Activated CD4-positive, alpha-beta T cell treated with anti-CD3 and anti-CD28 coated beads, Interleukin-2, amount 10 ng/mL, durations not matched to agents 24 days and 14 days (primary cell): Measurements from ENCODE around the gene TBC1D20. TPM values are rescaled to one million over a fixed set of nuclear protein-coding genes. Genes with fewer than 3 reads are reported as not detected.

ENCODE experiments used
- DNase-seq: peaks from one replicate; pipeline ENCODE4 v3.0.0; 2022
- H3K27ac Mint-ChIP-seq: one replicate; pipeline ENCODE4 v1.8.0; 2022; ENCODE audit warnings: mild to moderate bottlenecking, mixed read lengths
- H3K27me3 Mint-ChIP-seq: one replicate; pipeline ENCODE4 v1.8.0; 2022; ENCODE audit warnings: mixed read lengths
- H3K36me3 Mint-ChIP-seq: one replicate; pipeline ENCODE4 v1.8.0; 2022; ENCODE audit warnings: low read depth, mild to moderate bottlenecking, mixed read lengths
- H3K4me1 Mint-ChIP-seq: one replicate; pipeline ENCODE4 v1.8.0; 2021; ENCODE audit warnings: mixed read lengths
- H3K4me3 Mint-ChIP-seq: one replicate; pipeline ENCODE4 v1.8.0; 2022; ENCODE audit warnings: mild to moderate bottlenecking, moderate library complexity, mixed read lengths
- H3K9me3 Mint-ChIP-seq: one replicate; pipeline ENCODE4 v1.8.0; 2021; ENCODE audit warnings: mixed read lengths
- intact Hi-C: fragments of 100-400 bp; cut with micrococcal nuclease; formaldehyde crosslinking; loops from one replicate; pipeline ENCODE4 v1.15.1; 2023
- total RNA-seq: library from RNA; stranded (reverse); gene quantifications from 2 replicates; pipeline ENCODE4 v1.2.3, GENCODE V29; 2022

The TBC1D20 gene
- total RNA-seq, 1 donor from 2014 or later, result 35.4 TPM

- Mint-ChIP-seq H3K27ac (peak overlapping the region; percentile 71), H3K9me3 (no peaks in the 10 kb centered on the region), H3K4me1 (peaks cover 45% of the 10 kb centered on the region), H3K27me3 (no peaks in the 10 kb centered on the region), H3K4me3 (no peak overlapping the region), H3K36me3 (peaks cover 68% of the 10 kb centered on the region)
- intact Hi-C loops, result no loop called here
- DNase-seq, result no peak
These were observed 34.3 kb downstream of the TBC1D20 start for GRCh38 chr20:427849-428657.

- Mint-ChIP-seq H3K36me3 (peaks cover 72% of the 10 kb centered on the region), H3K27ac (peak overlapping the region; percentile 34), H3K9me3 (no peaks in the 10 kb centered on the region), H3K4me3 (no peak overlapping the region), H3K4me1 (peaks cover 40% of the 10 kb centered on the region), H3K27me3 (no peaks in the 10 kb centered on the region)
- intact Hi-C loops, result no loop called here
- DNase-seq, result no peak
These were observed 34.9 kb downstream of the TBC1D20 start for GRCh38 chr20:427401-427800.

- Mint-ChIP-seq H3K4me1 (peaks cover 40% of the 10 kb centered on the region), H3K4me3 (no peak overlapping the region), H3K27ac (peak overlapping the region; percentile 23), H3K9me3 (no peaks in the 10 kb centered on the region), H3K27me3 (no peaks in the 10 kb centered on the region), H3K36me3 (peaks cover 79% of the 10 kb centered on the region)
- no peak for DNase-seq
- intact Hi-C loops, result no loop called here
These were observed 35.8 kb downstream of the TBC1D20 start for GRCh38 chr20:426566-426965.

GRCh38 chr20:421685-422250 lies 40.6 kb downstream of the TBC1D20 start:
- DNase-seq, result no peak
- Mint-ChIP-seq H3K36me3 (peaks cover 65% of the 10 kb centered on the region), H3K27me3 (no peaks in the 10 kb centered on the region), H3K27ac (peak overlapping the region; percentile 72), H3K9me3 (no peaks in the 10 kb centered on the region), H3K4me3 (no peak overlapping the region), H3K4me1 (peaks cover 27% of the 10 kb centered on the region)
- intact Hi-C loops, result no loop called here

GRCh38 chr20:420721-421574 lies 41.4 kb downstream of the TBC1D20 start:
- H3K4me3 Mint-ChIP-seq, result no peak overlapping the region
- H3K4me1 Mint-ChIP-seq, result peaks cover 23% of the 10 kb centered on the region
- peaks cover 64% of the 10 kb centered on the region for H3K36me3 Mint-ChIP-seq
- H3K27ac Mint-ChIP-seq, result peak overlapping the region; percentile 72
- H3K27me3 Mint-ChIP-seq, result no peaks in the 10 kb centered on the region
- intact Hi-C loops, result no loop called here
- no peak for DNase-seq
- H3K9me3 Mint-ChIP-seq, result no peaks in the 10 kb centered on the region

GRCh38 chr20:420166-420620 lies 42.1 kb downstream of the TBC1D20 start:
- no peak for DNase-seq
- Mint-ChIP-seq H3K4me3 (no peak overlapping the region), H3K9me3 (no peaks in the 10 kb centered on the region), H3K27me3 (no peaks in the 10 kb centered on the region), H3K27ac (no peak overlapping the region), H3K36me3 (peaks cover 67% of the 10 kb centered on the region), H3K4me1 (peaks cover 30% of the 10 kb centered on the region)
- intact Hi-C loops, result no loop called here

GRCh38 chr20:419556-420165 lies 42.7 kb downstream of the TBC1D20 start:
- Mint-ChIP-seq H3K36me3 (peaks cover 63% of the 10 kb centered on the region), H3K27me3 (no peaks in the 10 kb centered on the region), H3K9me3 (no peaks in the 10 kb centered on the region), H3K27ac (no peak overlapping the region), H3K4me3 (no peak overlapping the region), H3K4me1 (peaks cover 29% of the 10 kb centered on the region)
- no peak for DNase-seq
- intact Hi-C loops, result no loop called here

- H3K27me3 Mint-ChIP-seq, result no peaks in the 10 kb centered on the region
- peaks cover 28% of the 10 kb centered on the region for H3K4me1 Mint-ChIP-seq
- no peaks in the 10 kb centered on the region for H3K9me3 Mint-ChIP-seq
- H3K36me3 Mint-ChIP-seq, result peaks cover 56% of the 10 kb centered on the region
- no peak for DNase-seq
- no peak overlapping the region for H3K27ac Mint-ChIP-seq
- intact Hi-C loops, result no loop called here
- H3K4me3 Mint-ChIP-seq, result no peak overlapping the region
These were observed 43.4 kb downstream of the TBC1D20 start for GRCh38 chr20:418858-419365.

- intact Hi-C loops, result no loop called here
- Mint-ChIP-seq H3K4me3 (no peak overlapping the region), H3K36me3 (peaks cover 61% of the 10 kb centered on the region), H3K9me3 (no peaks in the 10 kb centered on the region), H3K27ac (no peak overlapping the region), H3K4me1 (peaks cover 32% of the 10 kb centered on the region), H3K27me3 (no peaks in the 10 kb centered on the region)
- no peak for DNase-seq
These were observed 44.5 kb downstream of the TBC1D20 start for GRCh38 chr20:417801-418342.

GRCh38 chr20:416950-417800 lies 45.2 kb downstream of the TBC1D20 start:
- H3K27me3 Mint-ChIP-seq, result no peaks in the 10 kb centered on the region
- H3K4me1 Mint-ChIP-seq, result peaks cover 36% of the 10 kb centered on the region
- DNase-seq, result no peak
- H3K9me3 Mint-ChIP-seq, result no peaks in the 10 kb centered on the region
- intact Hi-C loops, result no loop called here
- H3K4me3 Mint-ChIP-seq, result no peak overlapping the region
- H3K27ac Mint-ChIP-seq, result no peak overlapping the region
- H3K36me3 Mint-ChIP-seq, result peaks cover 60% of the 10 kb centered on the region

GRCh38 chr20:415820-416322 lies 46.5 kb downstream of the TBC1D20 start:
- Mint-ChIP-seq H3K27ac (peak overlapping the region; percentile 22), H3K4me3 (no peak overlapping the region), H3K27me3 (no peaks in the 10 kb centered on the region), H3K36me3 (peaks cover 60% of the 10 kb centered on the region), H3K9me3 (peaks cover 4% of the 10 kb centered on the region), H3K4me1 (peaks cover 40% of the 10 kb centered on the region)
- intact Hi-C loops, result no loop called here
- no peak for DNase-seq

GRCh38 chr20:414161-414560 lies 48.2 kb downstream of the TBC1D20 start:
- Mint-ChIP-seq H3K27ac (no peak overlapping the region), H3K4me1 (peaks cover 53% of the 10 kb centered on the region), H3K9me3 (peaks cover 4% of the 10 kb centered on the region), H3K36me3 (peaks cover 70% of the 10 kb centered on the region), H3K4me3 (no peak overlapping the region), H3K27me3 (no peaks in the 10 kb centered on the region)
- DNase-seq, result no peak
- intact Hi-C loops, result no loop called here
